Measurements from ENCODE around the gene SARDH.
"Not testable (repeated sequence)": the region's sequence is repeated elsewhere in the genome, so short reads cannot be mapped to it uniquely, and the experiment has no call there.

Gene SARDH

GRCh38 chr9:133759146-133759900 lies 21.2 kb upstream of the SARDH start:
- DNase-seq = no peak

GRCh38 chr9:133758228-133758627 lies 20.1 kb upstream of the SARDH start:
- DNase-seq = no peak

- no peak for DNase-seq
These were observed 16.6 kb upstream of the SARDH start for GRCh38 chr9:133754688-133755227.

GRCh38 chr9:133754187-133754586 lies 16.0 kb upstream of the SARDH start:
- no peak for DNase-seq

GRCh38 chr9:133752739-133753446 lies 14.7 kb upstream of the SARDH start:
- no peak for DNase-seq

- DNase-seq = no peak
These were observed 13.0 kb upstream of the SARDH start for GRCh38 chr9:133750982-133751649.

GRCh38 chr9:133747309-133747708 lies 9.2 kb upstream of the SARDH start:
- no peak for DNase-seq

- not testable (repeated sequence) for DNase-seq
These were observed 6.4 kb upstream of the SARDH start for GRCh38 chr9:133744528-133744927.

GRCh38 chr9:133742849-133743444 lies 4.8 kb upstream of the SARDH start:
- peak; percentile 76 for DNase-seq

GRCh38 chr9:133742251-133742650 lies 4.1 kb upstream of the SARDH start:
- DNase-seq = no peak

GRCh38 chr9:133741716-133742115 lies 3.6 kb upstream of the SARDH start:
- DNase-seq = no peak

- no peak for DNase-seq
These were observed 2.8 kb upstream of the SARDH start for GRCh38 chr9:133740911-133741310.

GRCh38 chr9:133739408-133740280 lies 1.5 kb upstream of the SARDH start:
- no peak for DNase-seq

- no peak for DNase-seq
These were observed 581 bp upstream of the SARDH start for GRCh38 chr9:133738640-133739225.

- DNase-seq = no peak
These were observed 930 bp downstream of the SARDH start for GRCh38 chr9:133737071-133737773.

GRCh38 chr9:133735931-133736330 lies 2.2 kb downstream of the SARDH start:
- DNase-seq = no peak

- DNase-seq = no peak
These were observed 2.8 kb downstream of the SARDH start for GRCh38 chr9:133735415-133735775.

- DNase-seq = no peak
These were observed 3.4 kb downstream of the SARDH start for GRCh38 chr9:133734590-133735414.

GRCh38 chr9:133733796-133734533 lies 4.2 kb downstream of the SARDH start:
- no peak for DNase-seq

- no peak for DNase-seq
These were observed 4.7 kb downstream of the SARDH start for GRCh38 chr9:133733421-133733795.

All from NCI-H1694 (cell line).